GM12878 (cell line): ENCODE measurements around the gene ELK3. TPM values are rescaled to one million over a fixed set of nuclear protein-coding genes. Genes with fewer than 3 reads are reported as not detected.

Experiments
- ATAC-seq: fragments of 200-7000 bp; cut with Tn5 transposase; 3 replicates; pipeline ENCODE4 v1.9.1; 2020; ENCODE audit warnings: mild to moderate bottlenecking, moderate library complexity
- BruUV-seq: library from RNA; stranded (reverse); fragments of 400-500 nt; replicated peaks from 2 replicates; lab custom pipeline; 2021; lab: Mats Ljungman, UMichigan
- CTCF ChIA-PET: fragments of 300-600 bp; sonication (Branson Sonifier 250); formaldehyde crosslinking; extraction: SDS; loops from one replicate; lab custom pipeline; 2021; ENCODE audit warnings: inconsistent platforms; lab: Yijun Ruan, JAX
- POLR2A ChIA-PET: fragments of 350-600 bp; formaldehyde crosslinking; extraction: SDS; loops from one replicate; lab custom pipeline; 2021; ENCODE audit warnings: inconsistent platforms; lab: Charles Lee
- RAD21 ChIA-PET: fragments of 300-600 bp; sonication (Branson Sonifier 250); formaldehyde crosslinking; loops from one replicate; lab custom pipeline; 2023; ENCODE audit warnings: antibody characterized with exemption; ENCODE audit not compliant: unreplicated experiment; lab: Charles Lee
- SMC1A ChIA-PET: fragments of 300-600 bp; sonication (Branson Sonifier 250); formaldehyde crosslinking; loops from one replicate; lab custom pipeline; 2023; ENCODE audit not compliant: unreplicated experiment, uncharacterized antibody; lab: Charles Lee
- DNase-seq: peaks from one replicate; pipeline ENCODE4 v3.0.0-alpha.2; 2011; ENCODE audit warnings: low read depth, low spot score
- FAIRE-seq: peaks from 3 replicates; lab custom pipeline; 2011; peaks lifted over from hg19 to GRCh38; lab: Jason Lieb, UNC
- H2AFZ ChIP-seq: 2 replicates; pipeline ENCODE4 v1.6.0; 2011; ENCODE audit warnings: low read depth, low read length, control low read depth; ENCODE audit not compliant: control insufficient read depth
- H3K27ac ChIP-seq: 2 replicates; pipeline ENCODE4 v1.5.1; 2011; ENCODE audit warnings: control low read depth; ENCODE audit not compliant: control insufficient read depth, insufficient read depth
- H3K27me3 ChIP-seq, 2 experiments: replicated peaks in 1 of 2; 2 replicates each; pipeline versions ENCODE4 v1.6.0 to v1.6.1; 2011; ENCODE audit warnings: low read length in 1 of 2; ENCODE audit not compliant: control insufficient read depth in 2 of 2, insufficient read depth in 2 of 2
- H3K36me3 ChIP-seq, 2 experiments: 2 replicates each; pipeline ENCODE4 v1.5.1; 2011; ENCODE audit warnings: low read length in 1 of 2; ENCODE audit not compliant: control insufficient read depth in 2 of 2, insufficient read depth in 2 of 2
- H3K4me1 ChIP-seq: 2 replicates; pipeline ENCODE4 v1.6.1; 2011; ENCODE audit warnings: mild to moderate bottlenecking, low read length, moderate library complexity, mixed read lengths; ENCODE audit not compliant: control insufficient read depth, insufficient read depth
- H3K4me2 ChIP-seq: 2 replicates; pipeline ENCODE4 v1.6.0; 2011; ENCODE audit warnings: control low read depth; ENCODE audit not compliant: control insufficient read depth, insufficient read depth
- H3K4me3 ChIP-seq: fragments of 200-600 bp; sonication (generic); 2 replicates; pipeline ENCODE4 v1.5.1; 2016
- H3K79me2 ChIP-seq: 2 replicates; pipeline ENCODE4 v1.6.0; 2011; ENCODE audit warnings: low read length; ENCODE audit not compliant: control insufficient read depth, insufficient read depth
- H3K9ac ChIP-seq: 2 replicates; pipeline ENCODE4 v1.8.0; 2011; ENCODE audit warnings: low read length, control low read depth, mixed read lengths; ENCODE audit not compliant: control insufficient read depth, insufficient read depth
- H3K9me3 ChIP-seq: replicated peaks from 3 replicates; pipeline ENCODE4 v1.5.1; 2011; ENCODE audit warnings: mild to moderate bottlenecking, low read length; ENCODE audit not compliant: control insufficient read depth, insufficient read depth
- H4K20me1 ChIP-seq: 2 replicates; pipeline ENCODE4 v1.6.0; 2011; ENCODE audit not compliant: control insufficient read depth, insufficient read depth
- ASH2L ChIP-seq: fragments of 300-600, 200-600 bp; sonication (generic); IDR thresholded peaks from 2 replicates; pipeline ENCODE4 v1.6.1; 2017; ENCODE audit warnings: low read depth, mild to moderate bottlenecking, borderline replicate concordance
- BMI1 ChIP-seq: fragments of 450-650 bp; IDR thresholded peaks from 2 replicates; pipeline ENCODE4 v1.6.1; 2016; ENCODE audit warnings: mild to moderate bottlenecking, moderate library complexity, borderline replicate concordance
- CREB1 ChIP-seq: IDR thresholded peaks from 2 replicates; pipeline ENCODE4 v1.6.1; 2012; ENCODE audit warnings: low read depth, mild to moderate bottlenecking, inconsistent platforms
- EGR1 ChIP-seq, 2 experiments: IDR thresholded peaks; 1 replicate in 1 of 2; 2 replicates in 1 of 2; pipeline ENCODE4 v1.6.1; 2011 to 2012; ENCODE audit warnings: low read depth in 2 of 2, low read length in 2 of 2, borderline replicate concordance in 1 of 2, mild to moderate bottlenecking in 1 of 2, moderate library complexity in 1 of 2
- LARP7 ChIP-seq: fragments of 450-650 bp; IDR thresholded peaks from 2 replicates; pipeline ENCODE4 v1.6.1; 2017; ENCODE audit warnings: mild to moderate bottlenecking
- NFIC ChIP-seq: IDR thresholded peaks from 2 replicates; pipeline ENCODE4 v1.6.1; 2012; ENCODE audit warnings: low read depth, mild to moderate bottlenecking, inconsistent platforms, low read length, moderate library complexity
- RCOR1 ChIP-seq: conservative IDR thresholded peaks from 2 replicates; pipeline ENCODE4 v1.6.1; 2012; ENCODE audit warnings: low read depth, low read length, improper control_type of control experiment
- RUNX3 ChIP-seq: IDR thresholded peaks from 2 replicates; pipeline ENCODE4 v1.6.1; 2012; ENCODE audit warnings: low read length, inconsistent platforms
- SRF ChIP-seq, 2 experiments: IDR thresholded peaks; 2 replicates each; pipeline ENCODE4 v1.6.1; 2011; ENCODE audit warnings: low read depth in 2 of 2, low read length in 2 of 2, mild to moderate bottlenecking in 1 of 2, moderate library complexity in 1 of 2
- SUPT20H ChIP-seq: IDR thresholded peaks from 2 replicates; pipeline ENCODE4 v1.6.1; 2011; ENCODE audit warnings: low read depth, mild to moderate bottlenecking, low read length, moderate library complexity, borderline replicate concordance; ENCODE audit not compliant: control insufficient read depth
- SUZ12 ChIP-seq: fragments of 200-600 bp; sonication (generic); IDR thresholded peaks from one replicate; pipeline ENCODE4 v1.6.1; 2018; ENCODE audit warnings: antibody characterized with exemption, mild to moderate bottlenecking; ENCODE audit not compliant: unreplicated experiment
- ZNF217 ChIP-seq: fragments of 450-650 bp; IDR thresholded peaks from 2 replicates; pipeline ENCODE4 v1.6.1; 2017; ENCODE audit warnings: antibody characterized with exemption, mild to moderate bottlenecking
- ZNF622 ChIP-seq: fragments of 450-650 bp; IDR thresholded peaks from 2 replicates; pipeline ENCODE4 v1.6.1; 2017; ENCODE audit warnings: mild to moderate bottlenecking, inconsistent platforms
- WGBS: methylation state at CpG from one replicate; pipeline ENCODE4 v1.1.6; 2016; ENCODE audit warnings: low lambda C conversion rate; ENCODE audit not compliant: insufficient replicate concordance, insufficient coverage; ENCODE audit errors: missing lambda C conversion rate; 5-methylcytosine and 5-hydroxymethylcytosine counted together
- in situ Hi-C: fragments of 300-500 bp; cut with MboI; formaldehyde crosslinking; loops from 9 replicates; pipeline ENCODE4 v1.14.3; 2018; ENCODE audit warnings: mixed read lengths
- intact Hi-C: fragments of 100-400 bp; cut with micrococcal nuclease; formaldehyde crosslinking; loops from one replicate; pipeline ENCODE4 v1.14.2; 2022; ENCODE audit not compliant: unreplicated experiment
- polyA plus RNA-seq, 11 experiments: library from polyadenylated mRNA; depleted of rRNA in 4 of 11; unstranded in 6 of 11; stranded (reverse) in 5 of 11; fragments of >200 nt; fragmentation: Nextera tagmentation in 4 of 11; fragmentation: Illumina TruSeq in 1 of 11; extraction: Ambion mirVana in 4 of 11; extraction: Trizol in 1 of 11; gene quantifications; 1 replicate in 1 of 11; 2 replicates in 10 of 11; pipeline versions ENCODE4 v1.2.1 to v1.2.3, GENCODE V29; 2011 to 2016; ENCODE audit warnings: inconsistent platforms in 2 of 11, missing spikeins in 2 of 11, low read depth in 1 of 11
- total RNA-seq, 4 experiments: library from RNA; depleted of rRNA in 3 of 4; stranded (reverse); fragments of >200 nt in 3 of 4; fragmentation: Illumina TruSeq in 1 of 4; extraction: Trizol in 1 of 4; gene quantifications; 2 replicates each; pipeline versions ENCODE4 v1.2.1 to v1.2.3, GENCODE V29; 2013 to 2021
- TF ChIP-seq, protein P1 (sequence below): fragments of 450-650 bp; IDR thresholded peaks from 2 replicates; pipeline ENCODE4 v1.6.1; 2017; ENCODE audit warnings: mild to moderate bottlenecking, moderate library complexity
- TF ChIP-seq, protein P2 (sequence below): fragments of 450-650 bp; IDR thresholded peaks from 2 replicates; pipeline ENCODE4 v1.6.1; 2017; ENCODE audit warnings: borderline replicate concordance

ELK3 gene
- total and polyA plus RNA-seq, 10 of the 15 experiments (the other 5 are each of a cell fraction or from before 2014, with no cell fraction given): 0.37 to 4.8 (median 0.88) TPM

DNA sequence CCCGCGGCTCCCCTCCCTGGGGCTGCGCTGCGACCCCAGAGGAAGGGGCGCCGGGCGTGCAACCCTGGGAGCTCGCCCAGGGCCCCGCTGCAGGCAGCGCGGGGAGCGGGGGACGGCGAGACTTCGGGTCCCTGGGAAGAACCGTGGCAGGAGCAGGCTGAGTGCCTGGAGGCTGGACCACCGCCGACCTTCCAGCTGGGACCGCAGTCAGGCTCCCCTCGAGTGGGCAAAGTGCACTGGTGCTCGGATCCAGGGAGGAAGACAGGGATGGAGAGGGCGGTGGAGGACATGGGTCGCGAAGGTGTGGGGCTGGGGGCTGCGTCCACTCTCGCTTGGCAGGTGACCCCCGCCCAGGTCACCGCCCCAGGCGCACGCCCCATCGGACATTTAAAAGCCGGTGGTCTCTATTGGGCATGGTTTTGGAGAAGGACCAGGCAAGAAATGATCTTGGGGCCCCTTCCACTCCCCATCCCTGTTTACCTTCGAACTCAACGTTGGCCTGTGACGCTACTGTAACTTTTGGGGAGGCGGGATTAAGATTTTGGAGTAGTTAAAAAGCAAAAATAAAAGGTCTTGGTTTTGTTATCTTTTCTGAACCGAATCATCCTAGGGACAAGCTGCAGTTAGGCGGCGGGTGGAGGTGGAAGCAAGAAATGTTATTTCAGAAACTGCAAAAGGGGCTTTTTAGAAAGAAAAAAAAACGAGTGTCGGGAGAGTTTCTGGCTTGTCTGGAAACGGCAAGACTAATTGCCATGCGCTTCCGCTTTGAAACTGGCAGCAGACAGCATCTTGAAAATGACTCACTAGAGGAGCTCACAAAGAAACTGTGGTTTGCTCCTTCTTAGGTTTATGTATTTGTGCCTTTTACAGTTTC lies 1.0 kb downstream of the ELK3 start:
- Histone ChIP-seq H3K4me2 (peak overlapping the region; percentile 93), H3K27ac (peak overlapping the region; percentile 72), H3K4me1 (peaks cover 28% of the 10 kb centered on the region), H3K9ac (peak overlapping the region; percentile 69), H3K4me3 (peak overlapping the region; percentile 98), H3K36me3 (no peaks in the 10 kb centered on the region), H3K9me3 (no peaks in the 10 kb centered on the region; the same call in 2 of the 3 replicates), H2AFZ (peak overlapping the region; percentile 62), H4K20me1 (no peaks in the 10 kb centered on the region), H3K27me3 (peaks cover under 1 to 2% of the 10 kb centered on the region in 2 experiments; a peak in 3 of 4 replicates), H3K79me2 (peaks cover 3% of the 10 kb centered on the region; the same call in 1 of the 2 replicates)
- CTCF ChIA-PET: interaction anchor here (0.8 to 1.8 kb wide), 3 partner anchors 20 to 154 kb away, joined by 3 to 12 read pairs (median 4); no protein-coding TSS in a partner anchor
- BruUV-seq: TSS peak; percentile 92
- DNase-seq: peak; percentile 80
- intact Hi-C loops (loop anchor here (5.0 kb wide), 1 partner anchor 207 kb away; the partner anchor contains the start of gene CDK17), in situ Hi-C loops (no loop called here)
- SMC1A ChIA-PET: interaction anchor here (1.1 to 1.7 kb wide), 2 partner anchors 16 to 128 kb away, joined by 3 to 17 read pairs; no protein-coding TSS in a partner anchor
- RAD21 ChIA-PET: interaction anchor here (1.0 to 1.6 kb wide), 5 partner anchors 20 to 322 kb away, joined by 3 to 14 read pairs (median 5); no protein-coding TSS in a partner anchor
- ATAC-seq: peak; percentile 80
- 3% methylated on average over 36 of the region's 44 CpGs for WGBS
- FAIRE-seq: peak; percentile 96
- POLR2A ChIA-PET: interaction anchor here (1.1 kb wide), 1 partner anchor 307 kb away, joined by 5 read pairs; no protein-coding TSS in a partner anchor
- peak in 1 of 2 experiments; percentile 56; a peak in 1 of 3 replicates for TF ChIP-seq EGR1 (IDR thresholded peaks at IDR 0.05; ENCODE audit: borderline replicate concordance in 1 of 2, low read depth in 2 of 2, low read length in 2 of 2)
- peak; percentile 54; the same call in 1 of the 2 replicates for TF ChIP-seq CREB1
- TF ChIP-seq SUZ12: no peak
- TF ChIP-seq, protein P1, sequence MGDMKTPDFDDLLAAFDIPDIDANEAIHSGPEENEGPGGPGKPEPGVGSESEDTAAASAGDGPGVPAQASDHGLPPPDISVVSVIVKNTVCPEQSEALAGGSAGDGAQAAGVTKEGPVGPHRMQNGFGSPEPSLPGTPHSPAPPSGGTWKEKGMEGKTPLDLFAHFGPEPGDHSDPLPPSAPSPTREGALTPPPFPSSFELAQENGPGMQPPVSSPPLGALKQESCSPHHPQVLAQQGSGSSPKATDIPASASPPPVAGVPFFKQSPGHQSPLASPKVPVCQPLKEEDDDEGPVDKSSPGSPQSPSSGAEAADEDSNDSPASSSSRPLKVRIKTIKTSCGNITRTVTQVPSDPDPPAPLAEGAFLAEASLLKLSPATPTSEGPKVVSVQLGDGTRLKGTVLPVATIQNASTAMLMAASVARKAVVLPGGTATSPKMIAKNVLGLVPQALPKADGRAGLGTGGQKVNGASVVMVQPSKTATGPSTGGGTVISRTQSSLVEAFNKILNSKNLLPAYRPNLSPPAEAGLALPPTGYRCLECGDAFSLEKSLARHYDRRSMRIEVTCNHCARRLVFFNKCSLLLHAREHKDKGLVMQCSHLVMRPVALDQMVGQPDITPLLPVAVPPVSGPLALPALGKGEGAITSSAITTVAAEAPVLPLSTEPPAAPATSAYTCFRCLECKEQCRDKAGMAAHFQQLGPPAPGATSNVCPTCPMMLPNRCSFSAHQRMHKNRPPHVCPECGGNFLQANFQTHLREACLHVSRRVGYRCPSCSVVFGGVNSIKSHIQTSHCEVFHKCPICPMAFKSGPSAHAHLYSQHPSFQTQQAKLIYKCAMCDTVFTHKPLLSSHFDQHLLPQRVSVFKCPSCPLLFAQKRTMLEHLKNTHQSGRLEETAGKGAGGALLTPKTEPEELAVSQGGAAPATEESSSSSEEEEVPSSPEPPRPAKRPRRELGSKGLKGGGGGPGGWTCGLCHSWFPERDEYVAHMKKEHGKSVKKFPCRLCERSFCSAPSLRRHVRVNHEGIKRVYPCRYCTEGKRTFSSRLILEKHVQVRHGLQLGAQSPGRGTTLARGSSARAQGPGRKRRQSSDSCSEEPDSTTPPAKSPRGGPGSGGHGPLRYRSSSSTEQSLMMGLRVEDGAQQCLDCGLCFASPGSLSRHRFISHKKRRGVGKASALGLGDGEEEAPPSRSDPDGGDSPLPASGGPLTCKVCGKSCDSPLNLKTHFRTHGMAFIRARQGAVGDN: no peak; the same call in 1 of the 2 replicates
- no peak for TF ChIP-seq ASH2L
- peak; percentile 89 for TF ChIP-seq NFIC
- peak; percentile 69; the same call in 1 of the 2 replicates for TF ChIP-seq LARP7
- no peak for TF ChIP-seq SUPT20H
- no peak for TF ChIP-seq SRF (IDR thresholded peaks at IDR 0.05; ENCODE audit: low read depth in 2 of 2, low read length in 2 of 2)
- TF ChIP-seq ZNF217: 0 out of 2 replicates have a peak, but pooled peaks have one; percentile 27
- no peak for TF ChIP-seq ZNF622
- TF ChIP-seq BMI1: no peak
- no peak for TF ChIP-seq RCOR1
- TF ChIP-seq, protein P2, sequence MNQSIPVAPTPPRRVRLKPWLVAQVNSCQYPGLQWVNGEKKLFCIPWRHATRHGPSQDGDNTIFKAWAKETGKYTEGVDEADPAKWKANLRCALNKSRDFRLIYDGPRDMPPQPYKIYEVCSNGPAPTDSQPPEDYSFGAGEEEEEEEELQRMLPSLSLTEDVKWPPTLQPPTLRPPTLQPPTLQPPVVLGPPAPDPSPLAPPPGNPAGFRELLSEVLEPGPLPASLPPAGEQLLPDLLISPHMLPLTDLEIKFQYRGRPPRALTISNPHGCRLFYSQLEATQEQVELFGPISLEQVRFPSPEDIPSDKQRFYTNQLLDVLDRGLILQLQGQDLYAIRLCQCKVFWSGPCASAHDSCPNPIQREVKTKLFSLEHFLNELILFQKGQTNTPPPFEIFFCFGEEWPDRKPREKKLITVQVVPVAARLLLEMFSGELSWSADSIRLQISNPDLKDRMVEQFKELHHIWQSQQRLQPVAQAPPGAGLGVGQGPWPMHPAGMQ: no peak
- peak; percentile 89 for TF ChIP-seq RUNX3
